Measurements from ENCODE around the gene IQGAP2.

- TF ChIP-seq POLR2A (IDR thresholded peaks at IDR 0.05) (no peak), CTCF (IDR thresholded peaks at IDR 0.05) (no peak)
Observed at GRCh38 chr5:76546497-76547102, 143.5 kb downstream of the IQGAP2 start.

Data from right lobe of liver (tissue), 4 donors.